ENCODE measurements around the gene RPS28. TPM values are rescaled to one million over a fixed set of nuclear protein-coding genes. Genes with fewer than 3 reads are reported as not detected.

The RPS28 gene
- total and polyA plus RNA-seq, 2 donors from 2014 or later = 1,258 to 1,887 TPM

- H3K4me1 ChIP-seq (ENCODE audit: control insufficient read depth in 2 of 3, insufficient read depth in 2 of 3, low read depth in 1 of 3, low read length in 3 of 3) = peaks cover 0 to 20% (median 0%) of the 10 kb centered on the region in 3 donors
- no peaks in the 10 kb centered on the region for H3K9me3 ChIP-seq (ENCODE audit: control insufficient read depth in 2 of 3, insufficient read depth in 1 of 3, low read length in 3 of 3)
- H3K4me3 ChIP-seq (ENCODE audit: low read length in 3 of 3) = peak within 1 kb of the TSS; percentile 59 to 82 (median 74)
- FAIRE-seq (no peak), DNase-seq (peak; percentile 91 to 97 (median 95))
- H3K27ac ChIP-seq (ENCODE audit: low read depth in 2 of 2, low read length in 2 of 2) = peak within 1 kb of the TSS; percentile 45 to 57
- H3K36me3 ChIP-seq (ENCODE audit: control insufficient read depth in 2 of 3, insufficient read depth in 3 of 3, low read length in 3 of 3) = peaks cover 0 to 4% (median 3%) of the 10 kb centered on the region in 3 donors
- intact Hi-C loops (cut with DNase I) = no loop called here
- no peak for TF ChIP-seq CTCF (IDR thresholded peaks at IDR 0.05; ENCODE audit: borderline replicate concordance, extremely low read depth, insufficient read depth)
- peak within 1 kb of the TSS; percentile 54 to 71 (median 58) for H3K9ac ChIP-seq (ENCODE audit: low read length in 3 of 3)
- no peaks in the 10 kb centered on the region for H3K27me3 ChIP-seq (ENCODE audit: control insufficient read depth, insufficient read depth, low read length)
These were observed 13.1 kb upstream of the RPS28 start, which contains the start of gene CD320 for GRCh38 chr19:8307965-8308866. TSS of gene CD320 (minus strand) at chr19:8308358. CDS start at chr19:8308290, 68 bp downstream.

- Histone ChIP-seq H3K36me3 (ENCODE audit: control insufficient read depth in 2 of 3, insufficient read depth in 3 of 3, low read length in 3 of 3) (peaks cover 0 to 4% (median 3%) of the 10 kb centered on the region in 3 donors), H3K9ac (ENCODE audit: low read length in 3 of 3) (no peak overlapping the region), H3K9me3 (ENCODE audit: control insufficient read depth in 2 of 3, insufficient read depth in 1 of 3, low read length in 3 of 3) (no peaks in the 10 kb centered on the region), H3K27me3 (ENCODE audit: control insufficient read depth, insufficient read depth, low read length) (no peaks in the 10 kb centered on the region), H3K4me3 (ENCODE audit: low read length in 3 of 3) (peak overlapping the region in 2 of 3 donors; percentile 59 to 82), H3K27ac (ENCODE audit: low read depth in 2 of 2, low read length in 2 of 2) (no peak overlapping the region), H3K4me1 (ENCODE audit: control insufficient read depth in 2 of 3, insufficient read depth in 2 of 3, low read depth in 1 of 3, low read length in 3 of 3) (peaks cover 0 to 20% (median 0%) of the 10 kb centered on the region in 3 donors)
- intact Hi-C loops (cut with DNase I) = no loop called here
- peak in 1 of 5 donors; percentile 36 for DNase-seq
- FAIRE-seq = no peak
- no peak for TF ChIP-seq CTCF (IDR thresholded peaks at IDR 0.05; ENCODE audit: borderline replicate concordance, extremely low read depth, insufficient read depth)
These were observed 12.4 kb upstream of the RPS28 start for GRCh38 chr19:8308891-8309291.

- TF ChIP-seq CTCF (IDR thresholded peaks at IDR 0.05; ENCODE audit: borderline replicate concordance, extremely low read depth, insufficient read depth) = no peak
- peak in 1 of 5 donors; percentile 22 for DNase-seq
- FAIRE-seq = no peak
- Histone ChIP-seq H3K36me3 (ENCODE audit: control insufficient read depth in 2 of 3, insufficient read depth in 3 of 3, low read length in 3 of 3) (peaks cover 3 to 13% (median 12%) of the 10 kb centered on the region in 3 donors), H3K9me3 (ENCODE audit: control insufficient read depth in 2 of 3, insufficient read depth in 1 of 3, low read length in 3 of 3) (no peaks in the 10 kb centered on the region), H3K4me1 (ENCODE audit: control insufficient read depth in 2 of 3, insufficient read depth in 2 of 3, low read depth in 1 of 3, low read length in 3 of 3) (peaks cover 0 to 20% (median 0%) of the 10 kb centered on the region in 3 donors), H3K4me3 (ENCODE audit: low read length in 3 of 3) (no peak overlapping the region), H3K9ac (ENCODE audit: low read length in 3 of 3) (no peak overlapping the region), H3K27ac (ENCODE audit: low read depth in 2 of 2, low read length in 2 of 2) (no peak overlapping the region), H3K27me3 (ENCODE audit: control insufficient read depth, insufficient read depth, low read length) (no peaks in the 10 kb centered on the region)
- intact Hi-C loops (cut with DNase I) = no loop called here
These were observed 10.8 kb upstream of the RPS28 start for GRCh38 chr19:8310342-8311055.

Data from kidney (tissue), 14 donors.